IMR-90 (cell line): ENCODE results near the gene KCNJ6. TPM values are rescaled to one million over a fixed set of nuclear protein-coding genes. Genes with fewer than 3 reads are reported as not detected.

Experiments used
- ATAC-seq: fragments of 200-7000 bp; cut with Tn5 transposase; 2 replicates; pipeline ENCODE4 v1.9.1; 2020; ENCODE audit warnings: low read depth, mild to moderate bottlenecking, moderate library complexity
- BruUV-seq: library from RNA; stranded (reverse); fragments of 400-500 nt; replicated peaks from 2 replicates; lab custom pipeline; 2021; lab: Mats Ljungman, UMichigan
- CTCF ChIA-PET: fragments of 300-600 bp; formaldehyde crosslinking; extraction: SDS; loops from one replicate; lab custom pipeline; 2021; ENCODE audit warnings: antibody characterized with exemption; lab: Yijun Ruan, JAX
- POLR2A ChIA-PET: fragments of 300-600 bp; sonication (Branson Sonifier 250); formaldehyde crosslinking; loops from one replicate; lab custom pipeline; 2022; ENCODE audit warnings: antibody characterized with exemption; ENCODE audit not compliant: unreplicated experiment; lab: Charles Lee
- DNase-seq: peaks from one replicate; pipeline ENCODE4 v3.0.0; 2013
- H2AFZ ChIP-seq: replicated peaks from 2 replicates; pipeline ENCODE3; 2013; ENCODE audit warnings: low read length, mild to moderate bottlenecking; ENCODE audit not compliant: poor library complexity
- H2AK5ac ChIP-seq: 2 replicates; pipeline ENCODE4 v1.6.1; 2013; ENCODE audit warnings: low read depth, low read length, inconsistent platforms
- H2AK9ac ChIP-seq: replicated peaks from 2 replicates; pipeline ENCODE3; 2013; ENCODE audit warnings: mild to moderate bottlenecking, low read depth, low read length, moderate library complexity; ENCODE audit not compliant: poor library complexity
- H2BK120ac ChIP-seq: 2 replicates; pipeline ENCODE4 v1.6.1; 2013; ENCODE audit warnings: low read depth, low read length, inconsistent platforms
- H2BK15ac ChIP-seq: 3 replicates; pipeline ENCODE4 v1.6.1; 2013; ENCODE audit warnings: low read depth, low read length, inconsistent platforms
- H2BK20ac ChIP-seq: 2 replicates; pipeline ENCODE4 v1.6.1; 2013; ENCODE audit warnings: low read depth, mild to moderate bottlenecking, inconsistent platforms, low read length, moderate library complexity
- H2BK5ac ChIP-seq: 2 replicates; pipeline ENCODE4 v1.6.1; 2013; ENCODE audit warnings: mild to moderate bottlenecking, low read depth, low read length, inconsistent platforms; ENCODE audit not compliant: poor library complexity, severe bottlenecking
- H3K14ac ChIP-seq: replicated peaks from 2 replicates; pipeline ENCODE4 v1.6.1; 2013; ENCODE audit warnings: low read depth, low read length, inconsistent platforms
- H3K18ac ChIP-seq: 2 replicates; pipeline ENCODE4 v1.6.1; 2013; ENCODE audit warnings: low read depth, low read length, control low read depth
- H3K23ac ChIP-seq: 2 replicates; pipeline ENCODE4 v1.6.1; 2013; ENCODE audit warnings: low read depth, low read length, inconsistent platforms
- H3K27ac ChIP-seq: 2 replicates; pipeline ENCODE4 v1.5.1; 2013; ENCODE audit warnings: mild to moderate bottlenecking, control low read depth, low read length; ENCODE audit not compliant: insufficient read depth
- H3K27me3 ChIP-seq: 2 replicates; pipeline ENCODE4 v1.6.1; 2013; ENCODE audit warnings: low read length; ENCODE audit not compliant: control insufficient read depth, insufficient read depth
- H3K36me3 ChIP-seq: 2 replicates; pipeline ENCODE4 v1.6.1; 2013; ENCODE audit warnings: low read length, mixed read lengths; ENCODE audit not compliant: control insufficient read depth, insufficient read depth
- H3K4ac ChIP-seq: 2 replicates; pipeline ENCODE4 v1.6.1; 2013; ENCODE audit warnings: low read depth, low read length, inconsistent platforms
- H3K4me1 ChIP-seq: 2 replicates; pipeline ENCODE4 v1.6.1; 2013; ENCODE audit warnings: low read length, mixed read lengths; ENCODE audit not compliant: control insufficient read depth, insufficient read depth
- H3K4me2 ChIP-seq: 2 replicates; pipeline ENCODE4 v1.6.1; 2013; ENCODE audit warnings: low read depth, mild to moderate bottlenecking, control low read depth, low read length, moderate library complexity
- H3K4me3 ChIP-seq: 2 replicates; pipeline ENCODE4 v1.5.1; 2013; ENCODE audit warnings: low read depth, mild to moderate bottlenecking, control low read depth, low read length, moderate library complexity; ENCODE audit not compliant: insufficient read depth
- H3K56ac ChIP-seq: 2 replicates; pipeline ENCODE4 v1.6.1; 2013; ENCODE audit warnings: low read length, inconsistent platforms; ENCODE audit not compliant: insufficient read depth; ENCODE audit errors: extremely low read depth
- H3K79me1 ChIP-seq, 2 experiments: 2 replicates each; pipeline ENCODE4 v1.6.1; 2013; ENCODE audit warnings: low read length in 2 of 2, inconsistent platforms in 1 of 2, low read depth in 1 of 2
- H3K9ac ChIP-seq: 2 replicates; pipeline ENCODE4 v1.6.1; 2013; ENCODE audit warnings: low read depth, low read length, control low read depth
- H3K9me1 ChIP-seq: 2 replicates; pipeline ENCODE4 v1.6.1; 2013; ENCODE audit warnings: low read length, inconsistent platforms; ENCODE audit not compliant: insufficient read depth
- H3K9me3 ChIP-seq: 2 replicates; pipeline ENCODE4 v1.6.1; 2013; ENCODE audit warnings: low read length; ENCODE audit not compliant: control insufficient read depth, insufficient read depth
- H4K20me1 ChIP-seq: 2 replicates; pipeline ENCODE4 v1.6.1; 2013; ENCODE audit warnings: low read length, inconsistent platforms; ENCODE audit not compliant: insufficient read depth
- H4K5ac ChIP-seq: 2 replicates; pipeline ENCODE4 v1.6.1; 2013; ENCODE audit warnings: mild to moderate bottlenecking, low read depth, low read length, control low read depth
- H4K8ac ChIP-seq, 2 experiments: 2 replicates each; pipeline ENCODE4 v1.6.1; 2013; ENCODE audit warnings: low read depth in 2 of 2, low read length in 2 of 2, control low read depth in 1 of 2, inconsistent platforms in 1 of 2
- H4K91ac ChIP-seq: 2 replicates; pipeline ENCODE4 v1.6.1; 2013; ENCODE audit warnings: low read depth, low read length, inconsistent platforms; ENCODE audit not compliant: insufficient read depth
- BHLHE40 ChIP-seq: fragments of 150-350 bp; IDR thresholded peaks from 2 replicates; pipeline ENCODE4 v1.6.1; 2016; ENCODE audit warnings: mild to moderate bottlenecking, low read depth, low read length
- CEBPB ChIP-seq: IDR thresholded peaks from 2 replicates; pipeline ENCODE4 v1.6.1; 2012; ENCODE audit warnings: low read depth, low read length, improper control_type of control experiment
- FOS ChIP-seq: fragments of 150-350 bp; IDR thresholded peaks from 2 replicates; pipeline ENCODE4 v1.6.1; 2016; ENCODE audit warnings: low read depth, low read length
- MAFK ChIP-seq: IDR thresholded peaks from 2 replicates; pipeline ENCODE4 v1.6.1; 2012; ENCODE audit warnings: low read depth, low read length, improper control_type of control experiment
- MAZ ChIP-seq: IDR thresholded peaks from 2 replicates; pipeline ENCODE4 v1.6.1; 2012; ENCODE audit warnings: low read depth, mild to moderate bottlenecking, low read length, improper control_type of control experiment, moderate library complexity, borderline replicate concordance
- MXI1 ChIP-seq: IDR thresholded peaks from 2 replicates; pipeline ENCODE4 v1.6.1; 2012; ENCODE audit warnings: low read depth, mild to moderate bottlenecking, low read length, moderate library complexity, borderline replicate concordance
- NFE2L2 ChIP-seq: fragments of 150-350 bp; IDR thresholded peaks from 2 replicates; pipeline ENCODE4 v1.6.1; 2016; ENCODE audit warnings: low read depth, mild to moderate bottlenecking, low read length
- POLR2A ChIP-seq: IDR thresholded peaks from 2 replicates; pipeline ENCODE4 v1.6.1; 2012; ENCODE audit warnings: mild to moderate bottlenecking, low read depth, low read length
- RAD21 ChIP-seq: IDR thresholded peaks from 2 replicates; pipeline ENCODE4 v1.6.1; 2012; ENCODE audit warnings: low read length, improper control_type of control experiment
- RCOR1 ChIP-seq: IDR thresholded peaks from 2 replicates; pipeline ENCODE4 v1.6.1; 2012; ENCODE audit warnings: mild to moderate bottlenecking, low read length, improper control_type of control experiment; ENCODE audit not compliant: insufficient replicate concordance
- SMC3 ChIP-seq: fragments of 150-350 bp; IDR thresholded peaks from 2 replicates; pipeline ENCODE4 v1.6.1; 2016; ENCODE audit warnings: low read depth, mild to moderate bottlenecking, antibody characterized with exemption, low read length, moderate library complexity
- whole genome bisulfite sequencing, 2 experiments: methylation state at CpG; one replicate each; pipeline versions ENCODE4 v1.1.5 to v1.1.7; 2013; ENCODE audit warnings: missing lambda C conversion rate in 2 of 2; ENCODE audit not compliant: insufficient read length in 1 of 2; ENCODE audit errors: extremely low coverage in 2 of 2; 5-methylcytosine and 5-hydroxymethylcytosine counted together
- dilution Hi-C: fragments of 300-500 bp; cut with HindIII; formaldehyde crosslinking; loops from one replicate; pipeline ENCODE4 v1.14.3; 2018; ENCODE audit warnings: low sequenced_read_pairs; ENCODE audit not compliant: unreplicated experiment
- in situ Hi-C: fragments of 300-500 bp; cut with MboI; formaldehyde crosslinking; loops from 3 replicates; pipeline ENCODE4 v1.14.3; 2019; ENCODE audit warnings: low sequenced_read_pairs, inconsistent platforms, mixed read lengths
- intact Hi-C: fragments of 100-400 bp; cut with micrococcal nuclease; formaldehyde crosslinking; loops from 2 replicates; pipeline ENCODE4 v1.10.0; 2022
- polyA plus RNA-seq, 3 experiments: library from polyadenylated mRNA; depleted of rRNA; stranded (reverse); fragments of >200 nt; gene quantifications; 2 replicates each; pipeline ENCODE4 v1.2.3, GENCODE V29; 2012; ENCODE audit warnings: low replicate concordance in 1 of 3
- total RNA-seq: library from RNA; depleted of rRNA; stranded (reverse); fragments of >200 nt; gene quantifications from 2 replicates; pipeline ENCODE4 v1.2.3, GENCODE V29; 2012
- TF ChIP-seq, protein P1 (sequence below): fragments of 150-350 bp; IDR thresholded peaks from 2 replicates; pipeline ENCODE4 v1.6.1; 2017; ENCODE audit warnings: mild to moderate bottlenecking, antibody characterized with exemption, low read length, low read depth
- TF ChIP-seq, protein P2 (sequence below): fragments of 150-350 bp; IDR thresholded peaks from 2 replicates; pipeline ENCODE4 v1.6.1; 2016; ENCODE audit warnings: low read depth, mild to moderate bottlenecking, low read length, moderate library complexity, borderline replicate concordance

The KCNJ6 gene
- total and polyA plus RNA-seq, 2 of the 4 experiments (the other 2 are of a cell fraction): under 0.01 to 0.02 TPM

DNA sequence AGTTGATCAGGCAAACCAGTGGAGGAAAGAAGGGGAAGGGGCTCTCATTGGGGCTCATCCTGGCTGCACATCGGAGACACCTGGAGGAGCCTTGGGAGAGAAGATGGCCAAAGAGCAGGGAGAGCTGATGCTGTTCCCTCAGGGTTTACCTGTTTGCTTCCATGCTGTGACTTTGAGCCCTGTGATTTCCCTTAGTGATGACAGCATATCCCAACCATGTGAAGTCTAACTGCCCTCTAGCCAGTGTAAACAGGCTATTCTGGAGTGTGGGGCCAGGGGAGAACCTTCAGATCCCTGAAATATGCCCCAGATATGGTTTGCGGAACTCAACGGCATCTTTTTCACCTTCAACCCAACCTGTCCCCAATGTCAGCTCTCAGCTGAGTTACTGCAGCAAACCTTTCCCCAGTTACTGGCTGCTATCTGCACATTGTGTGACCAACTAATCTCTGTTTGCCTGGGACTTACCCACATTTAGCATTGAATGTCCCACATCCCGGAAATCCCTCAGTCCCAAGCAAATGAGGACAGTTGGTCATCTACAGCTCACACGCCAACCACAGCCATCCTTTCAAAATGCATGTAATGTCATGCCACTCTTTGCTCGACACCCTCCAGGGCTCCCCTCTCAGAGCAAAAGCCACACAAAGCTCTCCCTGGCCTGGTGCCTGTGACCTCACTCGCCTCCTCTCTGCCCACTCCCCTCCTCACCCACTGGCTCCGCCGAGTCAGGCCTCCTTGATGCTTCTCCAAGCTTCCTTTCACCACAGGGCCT is 242.3 kb downstream of the KCNJ6 start:
- no peaks in the 10 kb centered on the region for H3K9me1 ChIP-seq
- H3K9ac ChIP-seq: no peak overlapping the region
- ATAC-seq: no peak
- no peak overlapping the region for H2BK120ac ChIP-seq
- peaks cover 28% of the 10 kb centered on the region for H3K27me3 ChIP-seq
- H3K4me1 ChIP-seq: peaks cover 2% of the 10 kb centered on the region; the same call in 1 of the 2 replicates
- intact Hi-C loops (no loop called here), dilution Hi-C loops (no loop called here), in situ Hi-C loops (no loop called here)
- no peak overlapping the region for H3K14ac ChIP-seq
- H3K18ac ChIP-seq: no peak overlapping the region
- no peaks in the 10 kb centered on the region for H3K79me1 ChIP-seq
- TF ChIP-seq SMC3 (no peak), RCOR1 (no peak), BHLHE40 (no peak), MAFK (no peak), MAZ (no peak), MXI1 (no peak), RAD21 (no peak), CEBPB (no peak), POLR2A (no peak), NFE2L2 (no peak), FOS (no peak)
- TF ChIP-seq, protein P1, sequence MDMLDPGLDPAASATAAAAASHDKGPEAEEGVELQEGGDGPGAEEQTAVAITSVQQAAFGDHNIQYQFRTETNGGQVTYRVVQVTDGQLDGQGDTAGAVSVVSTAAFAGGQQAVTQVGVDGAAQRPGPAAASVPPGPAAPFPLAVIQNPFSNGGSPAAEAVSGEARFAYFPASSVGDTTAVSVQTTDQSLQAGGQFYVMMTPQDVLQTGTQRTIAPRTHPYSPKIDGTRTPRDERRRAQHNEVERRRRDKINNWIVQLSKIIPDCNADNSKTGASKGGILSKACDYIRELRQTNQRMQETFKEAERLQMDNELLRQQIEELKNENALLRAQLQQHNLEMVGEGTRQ: no peak
- TF ChIP-seq, protein P2, sequence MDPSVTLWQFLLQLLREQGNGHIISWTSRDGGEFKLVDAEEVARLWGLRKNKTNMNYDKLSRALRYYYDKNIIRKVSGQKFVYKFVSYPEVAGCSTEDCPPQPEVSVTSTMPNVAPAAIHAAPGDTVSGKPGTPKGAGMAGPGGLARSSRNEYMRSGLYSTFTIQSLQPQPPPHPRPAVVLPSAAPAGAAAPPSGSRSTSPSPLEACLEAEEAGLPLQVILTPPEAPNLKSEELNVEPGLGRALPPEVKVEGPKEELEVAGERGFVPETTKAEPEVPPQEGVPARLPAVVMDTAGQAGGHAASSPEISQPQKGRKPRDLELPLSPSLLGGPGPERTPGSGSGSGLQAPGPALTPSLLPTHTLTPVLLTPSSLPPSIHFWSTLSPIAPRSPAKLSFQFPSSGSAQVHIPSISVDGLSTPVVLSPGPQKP: no peak
- H4K20me1 ChIP-seq: no peaks in the 10 kb centered on the region
- no peaks in the 10 kb centered on the region for H3K36me3 ChIP-seq
- H3K27ac ChIP-seq: no peak overlapping the region
- no peak overlapping the region for H4K91ac ChIP-seq
- H4K5ac ChIP-seq: no peak overlapping the region
- no peak overlapping the region for H3K4me2 ChIP-seq
- no peak overlapping the region for H4K8ac ChIP-seq
- WGBS, 2 experiments: 73% methylated on average over 6 of the region's 9 CpGs; no CpG with 5 or more reads in 1 of the 2 experiments
- no peak overlapping the region for H2BK20ac ChIP-seq
- H3K4ac ChIP-seq: no peak overlapping the region
- no peak overlapping the region for H2BK15ac ChIP-seq
- H3K56ac ChIP-seq: no peak overlapping the region
- no peak overlapping the region for H2AK5ac ChIP-seq
- BruUV-seq: no TSS peak
- POLR2A ChIA-PET: no interaction called here
- no peaks in the 10 kb centered on the region for H3K9me3 ChIP-seq
- no peak overlapping the region for H2BK5ac ChIP-seq
- H2AFZ ChIP-seq: no peak overlapping the region
- CTCF ChIA-PET: interaction anchor here (1.0 to 1.4 kb wide), 5 partner anchors 9 to 678 kb away, joined by 3 to 5 read pairs (median 3); no protein-coding TSS in a partner anchor
- DNase-seq: no peak
- no peak overlapping the region for H2AK9ac ChIP-seq
- no peak overlapping the region for H3K4me3 ChIP-seq
- no peak overlapping the region for H3K23ac ChIP-seq
